HCT116 (cell line): ENCODE results near the gene ZNF469.

Experiments used
- FOSL1 ChIP-seq: IDR thresholded peaks from 2 replicates; pipeline ENCODE4 v1.6.1; 2012; ENCODE audit warnings: low read depth
- POLR2A ChIP-seq: IDR thresholded peaks from 2 replicates; pipeline ENCODE4 v1.7.0; 2011; ENCODE audit warnings: borderline replicate concordance; ENCODE audit not compliant: insufficient read depth, insufficient read length; ENCODE audit errors: extremely low read depth
- POLR2AphosphoS5 ChIP-seq: IDR thresholded peaks from 2 replicates; pipeline ENCODE4 v1.6.1; 2011; ENCODE audit warnings: mild to moderate bottlenecking, low read depth, low read length, moderate library complexity
- RAD21 ChIP-seq: IDR thresholded peaks from 2 replicates; pipeline ENCODE4 v1.6.1; 2012; ENCODE audit warnings: low read depth, mild to moderate bottlenecking
- SP1 ChIP-seq: IDR thresholded peaks from 2 replicates; pipeline ENCODE4 v1.6.1; 2012; ENCODE audit warnings: low read depth
- YY1 ChIP-seq: IDR thresholded peaks from 2 replicates; pipeline ENCODE4 v1.6.1; 2011; ENCODE audit warnings: low read length, low read depth, moderate library complexity, mild to moderate bottlenecking; ENCODE audit not compliant: insufficient replicate concordance; ENCODE audit errors: extremely low read depth
- ZNF274 ChIP-seq: fragments of 200-500 bp; sonication (Bioruptor generic); IDR thresholded peaks from 2 replicates; pipeline ENCODE4 v1.6.1; 2014; ENCODE audit warnings: mild to moderate bottlenecking, low read depth, low read length, inconsistent platforms
- TF ChIP-seq, protein P1 (sequence below), 3 experiments: fragments of 200-600 bp in 1 of 3; sonication (generic) in 1 of 3; IDR thresholded peaks in 2 of 3; conservative IDR thresholded peaks in 1 of 3; 2 replicates each; pipeline ENCODE4 v1.5.1; 2012 to 2017; ENCODE audit warnings: low read depth in 2 of 3, low read length in 2 of 3, antibody characterized with exemption in 1 of 3, borderline replicate concordance in 1 of 3, control low read depth in 1 of 3, mild to moderate bottlenecking in 1 of 3, mixed read lengths in 1 of 3, mixed run types in 1 of 3, moderate library complexity in 1 of 3; ENCODE audit not compliant: insufficient read depth in 1 of 3
- TF ChIP-seq, protein P2 (sequence below): IDR thresholded peaks from 2 replicates; pipeline ENCODE4 v1.6.1; 2012

DNA sequence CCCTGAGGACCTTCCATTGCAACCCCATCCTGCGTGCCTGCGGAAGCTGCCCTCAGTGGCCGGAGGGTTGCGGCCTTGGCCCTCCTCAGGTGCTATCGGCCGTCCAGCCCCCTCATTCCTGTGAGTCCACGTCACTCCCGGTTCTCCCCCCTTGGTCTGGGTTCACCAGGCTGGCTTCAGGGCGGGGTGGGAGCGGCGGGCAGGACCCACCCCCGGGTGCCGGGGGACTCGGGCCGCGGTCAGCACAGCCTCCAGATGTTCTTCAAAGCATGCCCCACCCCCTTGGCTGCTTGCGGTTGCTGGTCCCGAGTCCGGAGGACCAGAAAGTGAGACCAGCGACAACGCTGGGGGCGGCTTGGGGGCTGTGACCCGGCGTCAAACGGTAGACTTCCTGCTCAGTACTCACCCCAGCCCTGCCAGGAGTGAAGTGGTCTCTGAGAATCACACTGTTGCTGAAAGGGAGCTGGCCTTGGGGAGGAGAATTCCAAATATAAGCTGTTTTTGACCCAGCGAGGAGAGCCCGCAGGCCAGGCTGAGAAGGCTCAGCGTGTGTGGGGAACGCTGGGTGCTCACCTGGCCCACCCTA lies 4.5 kb downstream of the ZNF469 start:
- TF ChIP-seq, protein P1, sequence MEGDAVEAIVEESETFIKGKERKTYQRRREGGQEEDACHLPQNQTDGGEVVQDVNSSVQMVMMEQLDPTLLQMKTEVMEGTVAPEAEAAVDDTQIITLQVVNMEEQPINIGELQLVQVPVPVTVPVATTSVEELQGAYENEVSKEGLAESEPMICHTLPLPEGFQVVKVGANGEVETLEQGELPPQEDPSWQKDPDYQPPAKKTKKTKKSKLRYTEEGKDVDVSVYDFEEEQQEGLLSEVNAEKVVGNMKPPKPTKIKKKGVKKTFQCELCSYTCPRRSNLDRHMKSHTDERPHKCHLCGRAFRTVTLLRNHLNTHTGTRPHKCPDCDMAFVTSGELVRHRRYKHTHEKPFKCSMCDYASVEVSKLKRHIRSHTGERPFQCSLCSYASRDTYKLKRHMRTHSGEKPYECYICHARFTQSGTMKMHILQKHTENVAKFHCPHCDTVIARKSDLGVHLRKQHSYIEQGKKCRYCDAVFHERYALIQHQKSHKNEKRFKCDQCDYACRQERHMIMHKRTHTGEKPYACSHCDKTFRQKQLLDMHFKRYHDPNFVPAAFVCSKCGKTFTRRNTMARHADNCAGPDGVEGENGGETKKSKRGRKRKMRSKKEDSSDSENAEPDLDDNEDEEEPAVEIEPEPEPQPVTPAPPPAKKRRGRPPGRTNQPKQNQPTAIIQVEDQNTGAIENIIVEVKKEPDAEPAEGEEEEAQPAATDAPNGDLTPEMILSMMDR (IDR thresholded peaks at IDR 0.05 in 2 of 3, conservative IDR thresholded peaks at IDR 0.05 in 1 of 3; ENCODE audit: borderline replicate concordance in 1 of 3, insufficient read depth in 1 of 3, low read depth in 2 of 3, low read length in 2 of 3), result no peak
- TF ChIP-seq SP1, result no peak
- no peak for TF ChIP-seq POLR2AphosphoS5
- TF ChIP-seq FOSL1, result no peak
- TF ChIP-seq RAD21, result no peak
- no peak for TF ChIP-seq ZNF274
- TF ChIP-seq, protein P2, sequence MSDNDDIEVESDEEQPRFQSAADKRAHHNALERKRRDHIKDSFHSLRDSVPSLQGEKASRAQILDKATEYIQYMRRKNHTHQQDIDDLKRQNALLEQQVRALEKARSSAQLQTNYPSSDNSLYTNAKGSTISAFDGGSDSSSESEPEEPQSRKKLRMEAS, result no peak
- no peak for TF ChIP-seq POLR2A
- no peak for TF ChIP-seq YY1
